K562 (cell line): ENCODE measurements around the gene MAST1. TPM values are rescaled to one million over a fixed set of nuclear protein-coding genes. Genes with fewer than 3 reads are reported as not detected.

Experiments used
- BRD9 ChIP-seq: fragments of 450-650 bp; IDR thresholded peaks from 2 replicates; pipeline ENCODE4 v1.6.1; 2018; ENCODE audit warnings: low read depth; ENCODE audit not compliant: partially characterized antibody
- CSDE1 ChIP-seq, 2 experiments: fragments of 450-650 bp; IDR thresholded peaks; 2 replicates each; pipeline ENCODE4 v1.6.1; 2016; ENCODE audit warnings: mild to moderate bottlenecking in 1 of 2
- FOS ChIP-seq: IDR thresholded peaks from 3 replicates; pipeline ENCODE4 v1.6.1; 2011; ENCODE audit not compliant: insufficient read length; ENCODE audit errors: extremely low read depth
- FOXJ3 ChIP-seq: sonication (generic); formaldehyde crosslinking; IDR thresholded peaks from 2 replicates; pipeline ENCODE4 v1.4.0; 2020; ENCODE audit warnings: mild to moderate bottlenecking, missing genetic modification reagents
- JUNB ChIP-seq: fragments of 450-650 bp; formaldehyde crosslinking; conservative IDR thresholded peaks from 2 replicates; pipeline ENCODE4 v1.4.0; 2020; ENCODE audit warnings: mild to moderate bottlenecking
- MCM3 ChIP-seq: fragments of 450-650 bp; IDR thresholded peaks from 2 replicates; pipeline ENCODE4 v1.6.1; 2016
- NCOA2 ChIP-seq, 2 experiments: fragments of 450-650 bp; IDR thresholded peaks; 2 replicates each; pipeline ENCODE4 v1.6.1; 2018; ENCODE audit warnings: mild to moderate bottlenecking in 2 of 2, moderate library complexity in 1 of 2; ENCODE audit not compliant: partially characterized antibody in 2 of 2
- PPARD ChIP-seq: fragments of 250-450 bp; sonication (Bioruptor Pico); IDR thresholded peaks from 2 replicates; pipeline ENCODE4 v1.8.0; 2022; ENCODE audit warnings: inconsistent platforms, mild to moderate bottlenecking, moderate library complexity
- SMAD4 ChIP-seq: fragments of 250-450 bp; sonication (Bioruptor Pico); conservative IDR thresholded peaks from 2 replicates; pipeline ENCODE4 v1.8.0; 2021; ENCODE audit warnings: inconsistent platforms, mild to moderate bottlenecking, moderate library complexity
- ZKSCAN3 ChIP-seq: fragments of 250-450 bp; sonication (Bioruptor Pico); IDR thresholded peaks from 2 replicates; pipeline ENCODE4 v1.4.0; 2020
- ZNF436 ChIP-seq: fragments of 250-450, 450-650 bp; sonication (Bioruptor Pico); formaldehyde crosslinking; IDR thresholded peaks from 2 replicates; pipeline ENCODE4 v1.7.0; 2020; ENCODE audit warnings: mild to moderate bottlenecking
- polyA plus RNA-seq, 8 experiments: library from polyadenylated mRNA; depleted of rRNA in 4 of 8; stranded (reverse) in 5 of 8; unstranded in 3 of 8; fragments of >200 nt; fragmentation: Nextera tagmentation in 2 of 8; fragmentation: Illumina TruSeq in 1 of 8; extraction: Ambion mirVana in 2 of 8; extraction: Trizol in 1 of 8; gene quantifications; 2 replicates each; pipeline versions ENCODE4 v1.2.1 to v1.2.3, GENCODE V29; 2011 to 2014; ENCODE audit warnings: inconsistent platforms in 1 of 8, missing spikeins in 1 of 8
- total RNA-seq, 7 experiments: library from RNA; depleted of rRNA in 6 of 7; stranded (reverse); fragments of >200 nt in 6 of 7; fragmentation: Illumina TruSeq in 2 of 7; extraction: Trizol in 2 of 7; gene quantifications; 2 replicates each; pipeline versions ENCODE4 v1.2.1 to v1.2.3, GENCODE V29; 2011 to 2021; ENCODE audit warnings: low replicate concordance in 1 of 7
- TF ChIP-seq, protein P1 (sequence below): fragments of 450-650 bp; formaldehyde crosslinking; IDR thresholded peaks from 2 replicates; pipeline ENCODE4 v1.4.0; 2020; ENCODE audit warnings: mild to moderate bottlenecking, moderate library complexity
- TF ChIP-seq, protein P2 (sequence below): IDR thresholded peaks from 2 replicates; pipeline ENCODE4 v1.6.1; 2011; ENCODE audit warnings: borderline replicate concordance, low read depth, mild to moderate bottlenecking, moderate library complexity, low read length; ENCODE audit not compliant: insufficient read depth, poor library complexity, severe bottlenecking
- TF ChIP-seq, protein P3 (sequence below): IDR thresholded peaks from 3 replicates; pipeline ENCODE4 v1.6.1; 2011; ENCODE audit warnings: borderline replicate concordance, mild to moderate bottlenecking; ENCODE audit not compliant: insufficient read length, insufficient read depth
- TF ChIP-seq, protein P4 (sequence below): sonication (generic); formaldehyde crosslinking; IDR thresholded peaks from 2 replicates; pipeline ENCODE4 v1.4.0; 2020; ENCODE audit warnings: mild to moderate bottlenecking, missing genetic modification reagents
- TF ChIP-seq, protein P5 (sequence below): sonication (generic); formaldehyde crosslinking; IDR thresholded peaks from 2 replicates; pipeline ENCODE4 v1.8.1; 2023; ENCODE audit warnings: mild to moderate bottlenecking, missing genetic modification reagents

The MAST1 gene
- total and polyA plus RNA-seq, 9 of the 15 experiments (the other 6 are each of a cell fraction or from before 2014, with no cell fraction given) = 0.48 to 10.3 (median 3.9) TPM

DNA sequence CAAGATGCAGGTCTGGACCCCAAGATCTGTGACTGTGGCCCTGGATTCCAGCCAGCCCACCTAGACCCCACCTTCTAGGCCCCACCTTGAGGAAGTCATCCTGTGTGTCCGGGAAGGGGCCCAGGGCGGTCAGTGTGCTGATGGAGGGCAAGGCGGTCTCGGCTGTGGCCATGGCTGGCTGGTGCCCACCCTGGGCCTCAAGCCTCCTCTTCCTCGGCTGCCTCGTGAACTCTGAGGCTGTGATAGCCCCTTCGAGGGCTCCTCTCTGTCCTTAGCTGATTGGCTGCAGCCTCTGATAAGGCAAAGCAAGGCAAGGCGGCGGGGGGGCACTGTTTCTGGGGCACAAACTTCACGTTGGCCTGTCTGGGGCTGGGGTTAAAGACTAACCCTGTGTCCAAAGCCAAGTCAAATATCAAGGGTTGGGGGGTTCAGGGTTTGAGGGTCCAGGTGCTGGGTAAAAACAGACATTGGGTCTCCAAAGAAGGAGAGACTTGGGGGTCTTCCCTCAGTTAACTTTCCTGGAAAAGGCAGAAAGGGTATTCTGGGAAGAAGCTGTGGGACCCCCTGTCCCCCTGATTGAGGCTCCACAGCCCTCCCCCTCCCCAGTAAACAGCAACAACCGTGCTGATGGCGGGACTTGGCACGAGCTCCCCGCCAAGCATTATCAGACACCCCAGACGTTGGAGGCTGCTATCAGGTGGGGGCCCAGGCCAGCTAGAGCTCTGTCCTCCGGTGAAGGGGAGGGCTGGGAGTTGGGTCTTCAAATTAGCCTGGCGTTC, 48.8 kb downstream of the MAST1 start, which contains the start of gene KLF1 (continued):
- TF ChIP-seq, protein P1, sequence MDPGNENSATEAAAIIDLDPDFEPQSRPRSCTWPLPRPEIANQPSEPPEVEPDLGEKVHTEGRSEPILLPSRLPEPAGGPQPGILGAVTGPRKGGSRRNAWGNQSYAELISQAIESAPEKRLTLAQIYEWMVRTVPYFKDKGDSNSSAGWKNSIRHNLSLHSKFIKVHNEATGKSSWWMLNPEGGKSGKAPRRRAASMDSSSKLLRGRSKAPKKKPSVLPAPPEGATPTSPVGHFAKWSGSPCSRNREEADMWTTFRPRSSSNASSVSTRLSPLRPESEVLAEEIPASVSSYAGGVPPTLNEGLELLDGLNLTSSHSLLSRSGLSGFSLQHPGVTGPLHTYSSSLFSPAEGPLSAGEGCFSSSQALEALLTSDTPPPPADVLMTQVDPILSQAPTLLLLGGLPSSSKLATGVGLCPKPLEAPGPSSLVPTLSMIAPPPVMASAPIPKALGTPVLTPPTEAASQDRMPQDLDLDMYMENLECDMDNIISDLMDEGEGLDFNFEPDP (CRISPR knock-in tag) = no peak
- TF ChIP-seq FOXJ3 (CRISPR knock-in tag) (no peak), ZNF436 (CRISPR knock-in tag) (no peak), JUNB (CRISPR knock-in tag) (no peak), PPARD (CRISPR knock-in tag) (no peak), FOS (no peak), MCM3 (no peak), ZKSCAN3 (CRISPR knock-in tag) (peak; percentile 95), NCOA2 (IDR thresholded peaks at IDR 0.05; ENCODE audit: partially characterized antibody in 2 of 2) (no peak), CSDE1 (IDR thresholded peaks at IDR 0.05) (no peak), SMAD4 (CRISPR knock-in tag) (peak; percentile 72), BRD9 (no peak)
- TF ChIP-seq, protein P2, sequence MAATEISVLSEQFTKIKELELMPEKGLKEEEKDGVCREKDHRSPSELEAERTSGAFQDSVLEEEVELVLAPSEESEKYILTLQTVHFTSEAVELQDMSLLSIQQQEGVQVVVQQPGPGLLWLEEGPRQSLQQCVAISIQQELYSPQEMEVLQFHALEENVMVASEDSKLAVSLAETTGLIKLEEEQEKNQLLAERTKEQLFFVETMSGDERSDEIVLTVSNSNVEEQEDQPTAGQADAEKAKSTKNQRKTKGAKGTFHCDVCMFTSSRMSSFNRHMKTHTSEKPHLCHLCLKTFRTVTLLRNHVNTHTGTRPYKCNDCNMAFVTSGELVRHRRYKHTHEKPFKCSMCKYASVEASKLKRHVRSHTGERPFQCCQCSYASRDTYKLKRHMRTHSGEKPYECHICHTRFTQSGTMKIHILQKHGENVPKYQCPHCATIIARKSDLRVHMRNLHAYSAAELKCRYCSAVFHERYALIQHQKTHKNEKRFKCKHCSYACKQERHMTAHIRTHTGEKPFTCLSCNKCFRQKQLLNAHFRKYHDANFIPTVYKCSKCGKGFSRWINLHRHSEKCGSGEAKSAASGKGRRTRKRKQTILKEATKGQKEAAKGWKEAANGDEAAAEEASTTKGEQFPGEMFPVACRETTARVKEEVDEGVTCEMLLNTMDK = no peak
- TF ChIP-seq, protein P3, sequence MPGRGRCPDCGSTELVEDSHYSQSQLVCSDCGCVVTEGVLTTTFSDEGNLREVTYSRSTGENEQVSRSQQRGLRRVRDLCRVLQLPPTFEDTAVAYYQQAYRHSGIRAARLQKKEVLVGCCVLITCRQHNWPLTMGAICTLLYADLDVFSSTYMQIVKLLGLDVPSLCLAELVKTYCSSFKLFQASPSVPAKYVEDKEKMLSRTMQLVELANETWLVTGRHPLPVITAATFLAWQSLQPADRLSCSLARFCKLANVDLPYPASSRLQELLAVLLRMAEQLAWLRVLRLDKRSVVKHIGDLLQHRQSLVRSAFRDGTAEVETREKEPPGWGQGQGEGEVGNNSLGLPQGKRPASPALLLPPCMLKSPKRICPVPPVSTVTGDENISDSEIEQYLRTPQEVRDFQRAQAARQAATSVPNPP = no peak
- TF ChIP-seq, protein P4, sequence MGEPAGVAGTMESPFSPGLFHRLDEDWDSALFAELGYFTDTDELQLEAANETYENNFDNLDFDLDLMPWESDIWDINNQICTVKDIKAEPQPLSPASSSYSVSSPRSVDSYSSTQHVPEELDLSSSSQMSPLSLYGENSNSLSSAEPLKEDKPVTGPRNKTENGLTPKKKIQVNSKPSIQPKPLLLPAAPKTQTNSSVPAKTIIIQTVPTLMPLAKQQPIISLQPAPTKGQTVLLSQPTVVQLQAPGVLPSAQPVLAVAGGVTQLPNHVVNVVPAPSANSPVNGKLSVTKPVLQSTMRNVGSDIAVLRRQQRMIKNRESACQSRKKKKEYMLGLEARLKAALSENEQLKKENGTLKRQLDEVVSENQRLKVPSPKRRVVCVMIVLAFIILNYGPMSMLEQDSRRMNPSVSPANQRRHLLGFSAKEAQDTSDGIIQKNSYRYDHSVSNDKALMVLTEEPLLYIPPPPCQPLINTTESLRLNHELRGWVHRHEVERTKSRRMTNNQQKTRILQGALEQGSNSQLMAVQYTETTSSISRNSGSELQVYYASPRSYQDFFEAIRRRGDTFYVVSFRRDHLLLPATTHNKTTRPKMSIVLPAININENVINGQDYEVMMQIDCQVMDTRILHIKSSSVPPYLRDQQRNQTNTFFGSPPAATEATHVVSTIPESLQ (CRISPR knock-in tag) = peak; percentile 69; the same call in 1 of the 2 replicates
- TF ChIP-seq, protein P5, sequence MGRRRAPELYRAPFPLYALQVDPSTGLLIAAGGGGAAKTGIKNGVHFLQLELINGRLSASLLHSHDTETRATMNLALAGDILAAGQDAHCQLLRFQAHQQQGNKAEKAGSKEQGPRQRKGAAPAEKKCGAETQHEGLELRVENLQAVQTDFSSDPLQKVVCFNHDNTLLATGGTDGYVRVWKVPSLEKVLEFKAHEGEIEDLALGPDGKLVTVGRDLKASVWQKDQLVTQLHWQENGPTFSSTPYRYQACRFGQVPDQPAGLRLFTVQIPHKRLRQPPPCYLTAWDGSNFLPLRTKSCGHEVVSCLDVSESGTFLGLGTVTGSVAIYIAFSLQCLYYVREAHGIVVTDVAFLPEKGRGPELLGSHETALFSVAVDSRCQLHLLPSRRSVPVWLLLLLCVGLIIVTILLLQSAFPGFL (CRISPR knock-in tag) = no peak
- TF ChIP-seq, all 486 proteins: peak for 144
